HG03095 (cell line): ENCODE results near the gene MTMR10.
A peak's percentile ranks its signal among the peaks of the same experiment; 100 is the strongest.

Source experiments
- ATAC-seq: cut with Tn5 transposase; IDR thresholded peaks from one replicate; pipeline ENCODE4 v1.9.1; 2021; ENCODE audit warnings: moderate library complexity; ENCODE audit not compliant: unreplicated experiment

Gene MTMR10

GRCh38 chr15:30921781-30922479 is 69.5 kb downstream of the MTMR10 start:
- ATAC-seq = no peak

- no peak for ATAC-seq
Measured at GRCh38 chr15:30921106-30921505, 70.3 kb downstream of the MTMR10 start.

- no peak for ATAC-seq
Measured at GRCh38 chr15:30919877-30920550, 71.4 kb downstream of the MTMR10 start.

GRCh38 chr15:30918366-30918765 is 73.1 kb downstream of the MTMR10 start:
- no peak for ATAC-seq

GRCh38 chr15:30917675-30918074 is 73.8 kb downstream of the MTMR10 start:
- ATAC-seq = no peak

GRCh38 chr15:30917013-30917412 is 74.4 kb downstream of the MTMR10 start:
- no peak for ATAC-seq

GRCh38 chr15:30913761-30914160 is 77.7 kb downstream of the MTMR10 start:
- ATAC-seq = no peak

GRCh38 chr15:30906366-30906765 is 85.1 kb downstream of the MTMR10 start:
- no peak for ATAC-seq

GRCh38 chr15:30905821-30906220 is 85.6 kb downstream of the MTMR10 start:
- ATAC-seq = no peak

- no peak for ATAC-seq
Measured at GRCh38 chr15:30904812-30905211, 86.6 kb downstream of the MTMR10 start.

- peak; percentile 88 for ATAC-seq
Measured at GRCh38 chr15:30903497-30904187, 87.8 kb downstream of the MTMR10 start, which contains the start of gene FAN1. FAN1 (plus strand) TSS chr15:30903915; CDS start chr15:30904664, 749 bp downstream.

GRCh38 chr15:30901889-30902288 is 89.5 kb downstream of the MTMR10 start:
- no peak for ATAC-seq

- no peak for ATAC-seq
Measured at GRCh38 chr15:30896211-30896606, 95.2 kb downstream of the MTMR10 start.

GRCh38 chr15:30895461-30896210 is 95.8 kb downstream of the MTMR10 start:
- no peak for ATAC-seq

- ATAC-seq = no peak
Measured at GRCh38 chr15:30889196-30889595, 102.2 kb downstream of the MTMR10 start.
